Nephron progenitor cell (in vitro differentiated cells): ENCODE data around the gene AKR1B1.

ENCODE experiments used
- DNase-seq: peaks from one replicate; pipeline ENCODE4 v3.0.0; 2021
- H3K27ac Mint-ChIP-seq: 2 replicates; pipeline ENCODE4 v1.8.0; 2021; ENCODE audit warnings: mild to moderate bottlenecking, moderate library complexity, mixed read lengths
- H3K27me3 Mint-ChIP-seq: 2 replicates; pipeline ENCODE4 v1.8.0; 2021; ENCODE audit warnings: mild to moderate bottlenecking, low read depth, mixed read lengths; ENCODE audit not compliant: poor library complexity
- H3K36me3 Mint-ChIP-seq: 2 replicates; pipeline ENCODE4 v1.8.0; 2021; ENCODE audit warnings: low read depth, mixed read lengths
- H3K4me1 Mint-ChIP-seq: 2 replicates; pipeline ENCODE4 v1.8.0; 2021; ENCODE audit warnings: mixed read lengths
- H3K4me3 Mint-ChIP-seq: 2 replicates; pipeline ENCODE4 v1.8.0; 2021; ENCODE audit warnings: mild to moderate bottlenecking, moderate library complexity, mixed read lengths
- H3K9me3 Mint-ChIP-seq: 2 replicates; pipeline ENCODE4 v1.8.0; 2021; ENCODE audit warnings: mild to moderate bottlenecking, moderate library complexity, mixed read lengths
- TF ChIP-seq, protein P1 (sequence below): fragments of 200-600 bp; sonication (generic); IDR thresholded peaks from 2 replicates; pipeline ENCODE4 v1.5.0; 2021; ENCODE audit warnings: antibody characterized with exemption

The AKR1B1 gene

GRCh38 chr7:134458806-134459698 lies at the start of gene AKR1B1:
Gene AKR1B1, minus strand, starts transcription at chr7:134459100. Its CDS starts 38 bp downstream, at chr7:134459062.
- Mint-ChIP-seq H3K36me3 (peaks cover 29% of the 10 kb centered on the region), H3K27ac (no peak within 1 kb of the TSS), H3K4me1 (peaks cover 23% of the 10 kb centered on the region), H3K4me3 (peak within 1 kb of the TSS; percentile 86), H3K27me3 (peaks cover 5% of the 10 kb centered on the region), H3K9me3 (peaks cover 11% of the 10 kb centered on the region)
- TF ChIP-seq, protein P1, sequence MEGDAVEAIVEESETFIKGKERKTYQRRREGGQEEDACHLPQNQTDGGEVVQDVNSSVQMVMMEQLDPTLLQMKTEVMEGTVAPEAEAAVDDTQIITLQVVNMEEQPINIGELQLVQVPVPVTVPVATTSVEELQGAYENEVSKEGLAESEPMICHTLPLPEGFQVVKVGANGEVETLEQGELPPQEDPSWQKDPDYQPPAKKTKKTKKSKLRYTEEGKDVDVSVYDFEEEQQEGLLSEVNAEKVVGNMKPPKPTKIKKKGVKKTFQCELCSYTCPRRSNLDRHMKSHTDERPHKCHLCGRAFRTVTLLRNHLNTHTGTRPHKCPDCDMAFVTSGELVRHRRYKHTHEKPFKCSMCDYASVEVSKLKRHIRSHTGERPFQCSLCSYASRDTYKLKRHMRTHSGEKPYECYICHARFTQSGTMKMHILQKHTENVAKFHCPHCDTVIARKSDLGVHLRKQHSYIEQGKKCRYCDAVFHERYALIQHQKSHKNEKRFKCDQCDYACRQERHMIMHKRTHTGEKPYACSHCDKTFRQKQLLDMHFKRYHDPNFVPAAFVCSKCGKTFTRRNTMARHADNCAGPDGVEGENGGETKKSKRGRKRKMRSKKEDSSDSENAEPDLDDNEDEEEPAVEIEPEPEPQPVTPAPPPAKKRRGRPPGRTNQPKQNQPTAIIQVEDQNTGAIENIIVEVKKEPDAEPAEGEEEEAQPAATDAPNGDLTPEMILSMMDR = peak; percentile 61
- peak; percentile 89 for DNase-seq

DNA sequence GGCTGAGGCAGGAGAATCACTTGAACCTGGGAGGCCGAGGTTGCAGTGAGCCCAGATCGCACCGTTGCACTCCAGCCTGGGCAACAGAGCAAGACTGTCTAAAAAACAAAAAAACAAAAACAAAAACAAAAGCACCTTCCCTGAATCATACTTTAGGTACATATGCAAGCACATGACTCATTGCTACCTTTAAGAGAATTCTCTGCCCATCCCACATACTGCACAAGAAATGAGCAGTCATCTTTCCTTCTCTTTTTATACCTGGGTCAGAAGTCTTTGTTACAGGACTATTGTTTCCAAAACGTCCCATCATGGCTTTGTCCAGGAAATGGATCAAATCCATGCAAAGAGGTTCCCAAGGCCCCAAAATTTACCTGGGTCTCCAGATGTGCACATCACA lies 47.0 kb upstream of the AKR1B1 start:
- TF ChIP-seq, protein P1 = no peak
- DNase-seq = no peak
- H3K4me1 Mint-ChIP-seq = no peaks in the 10 kb centered on the region
- no peaks in the 10 kb centered on the region for H3K36me3 Mint-ChIP-seq
- no peaks in the 10 kb centered on the region for H3K9me3 Mint-ChIP-seq
- no peak overlapping the region for H3K27ac Mint-ChIP-seq
- H3K27me3 Mint-ChIP-seq = peaks cover 10% of the 10 kb centered on the region
- no peak overlapping the region for H3K4me3 Mint-ChIP-seq

DNA sequence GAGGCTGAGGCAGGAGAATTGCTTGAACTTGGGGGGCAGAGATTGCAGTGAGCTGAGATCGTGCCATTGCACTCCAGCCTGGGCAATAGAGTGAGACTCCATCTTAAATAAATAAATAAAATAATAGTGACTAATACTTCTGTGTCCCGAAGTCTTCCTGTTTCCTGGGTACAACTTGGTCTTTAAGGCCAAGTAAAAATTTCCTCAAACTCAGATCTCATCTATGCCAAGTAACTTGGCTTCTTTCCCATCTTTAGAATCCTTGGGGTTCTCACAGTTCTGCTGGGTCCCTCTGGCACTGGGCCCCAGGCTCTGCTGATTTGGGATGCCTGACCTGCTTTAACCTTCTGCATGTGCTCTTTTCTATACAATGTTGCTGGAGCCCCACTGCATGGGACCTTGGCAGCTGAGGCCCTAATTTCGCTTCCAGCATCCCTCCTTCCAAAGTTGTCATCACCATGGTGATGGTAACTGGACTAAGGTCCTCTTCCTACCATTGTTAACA lies 45.8 kb upstream of the AKR1B1 start:
- Mint-ChIP-seq H3K27me3 (peaks cover 10% of the 10 kb centered on the region), H3K36me3 (no peaks in the 10 kb centered on the region), H3K4me1 (no peaks in the 10 kb centered on the region), H3K4me3 (no peak overlapping the region), H3K27ac (no peak overlapping the region), H3K9me3 (no peaks in the 10 kb centered on the region)
- DNase-seq = no peak
- TF ChIP-seq, protein P1 = no peak

GRCh38 chr7:134502463-134503371 lies 43.8 kb upstream of the AKR1B1 start:
- Mint-ChIP-seq H3K4me1 (no peaks in the 10 kb centered on the region), H3K27me3 (peaks cover 5% of the 10 kb centered on the region), H3K36me3 (no peaks in the 10 kb centered on the region), H3K9me3 (no peaks in the 10 kb centered on the region), H3K4me3 (no peak overlapping the region), H3K27ac (no peak overlapping the region)
- TF ChIP-seq, protein P1 = no peak
- DNase-seq = no peak

- H3K27me3 Mint-ChIP-seq = peaks cover 4% of the 10 kb centered on the region
- no peaks in the 10 kb centered on the region for H3K36me3 Mint-ChIP-seq
- H3K4me3 Mint-ChIP-seq = no peak overlapping the region
- no peaks in the 10 kb centered on the region for H3K4me1 Mint-ChIP-seq
- no peak for DNase-seq
- no peak overlapping the region for H3K27ac Mint-ChIP-seq
- TF ChIP-seq, protein P1 = no peak
- no peaks in the 10 kb centered on the region for H3K9me3 Mint-ChIP-seq
These were observed 42.1 kb upstream of the AKR1B1 start for GRCh38 chr7:134500982-134501381.
